NOMO-1 treated with DMSO at 0.1 percent for 48 hours (cell line): ENCODE measurements around the gene TNC.
"Not testable (repeated sequence)": the region's sequence is repeated elsewhere in the genome, so short reads cannot be mapped to it uniquely, and the experiment has no call there.

ENCODE experiments used
- DNase-seq: peaks from one replicate; lab custom pipeline; 2025; ENCODE audit not compliant: unreplicated experiment; lab: John Stamatoyannopoulos, UW

The TNC gene

GRCh38 chr9:115135821-115136778, 18.1 kb upstream of the TNC start:
- DNase-seq, result no peak

- DNase-seq, result no peak
Observed at GRCh38 chr9:115134941-115135340, 17.0 kb upstream of the TNC start.

DNA sequence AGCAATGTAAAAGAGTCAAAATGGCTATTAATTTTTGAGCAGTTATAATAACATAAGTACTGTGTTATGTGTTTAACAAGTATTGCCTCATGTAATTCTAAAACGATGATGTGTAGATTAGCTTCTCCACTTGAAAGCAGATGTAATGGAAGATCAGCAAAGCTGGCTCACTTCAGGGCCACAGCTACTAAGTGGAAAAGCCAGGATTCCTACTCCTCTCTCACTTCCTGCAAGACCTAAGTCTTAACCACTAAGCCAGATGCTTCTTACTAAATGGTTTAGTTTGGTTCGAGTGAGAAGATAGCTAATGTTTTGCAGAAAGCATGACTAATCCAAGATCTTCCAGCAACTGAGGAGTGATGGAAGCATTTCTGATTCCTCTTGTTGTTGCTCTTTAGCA, 15.7 kb upstream of the TNC start:
- DNase-seq, result no peak

DNA sequence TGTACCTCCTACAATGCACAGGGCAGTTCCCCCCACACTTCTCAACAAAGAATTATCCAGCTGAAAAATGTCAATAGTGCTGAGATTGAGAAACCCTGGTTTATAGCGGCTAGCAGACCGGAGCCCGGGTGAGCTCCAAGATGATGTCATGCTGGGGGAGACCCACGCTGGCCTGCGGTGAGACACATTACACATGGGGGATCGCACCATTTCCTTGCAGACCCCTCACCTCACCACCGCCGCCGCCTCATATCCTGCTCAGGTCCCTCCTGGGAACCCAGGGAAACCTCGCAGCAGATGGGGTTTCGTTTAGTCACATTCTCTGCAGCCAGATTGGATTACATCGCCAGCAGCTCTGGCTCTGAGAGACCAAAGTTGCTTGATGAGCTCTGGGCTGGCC, 14.7 kb upstream of the TNC start:
- no peak for DNase-seq

DNA sequence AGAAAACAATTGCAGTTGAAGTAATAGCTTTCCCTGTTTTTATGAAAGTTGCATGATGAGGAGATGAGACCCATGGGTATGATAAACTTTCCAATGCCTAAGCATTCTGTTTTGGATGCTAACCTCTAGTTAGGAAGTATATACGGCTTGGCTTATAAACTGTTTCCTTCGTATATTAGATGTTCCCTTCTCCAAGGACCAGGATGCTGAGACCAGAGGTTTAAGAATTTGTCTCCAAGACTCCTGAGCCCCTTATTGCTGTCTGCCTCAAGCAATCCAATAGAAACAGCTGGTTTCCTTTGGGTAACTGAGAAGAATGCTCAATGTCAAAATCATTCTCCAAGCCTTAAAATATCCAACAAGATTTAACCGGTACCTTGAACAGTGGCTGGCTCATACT, 12.2 kb upstream of the TNC start:
- no peak for DNase-seq

DNA sequence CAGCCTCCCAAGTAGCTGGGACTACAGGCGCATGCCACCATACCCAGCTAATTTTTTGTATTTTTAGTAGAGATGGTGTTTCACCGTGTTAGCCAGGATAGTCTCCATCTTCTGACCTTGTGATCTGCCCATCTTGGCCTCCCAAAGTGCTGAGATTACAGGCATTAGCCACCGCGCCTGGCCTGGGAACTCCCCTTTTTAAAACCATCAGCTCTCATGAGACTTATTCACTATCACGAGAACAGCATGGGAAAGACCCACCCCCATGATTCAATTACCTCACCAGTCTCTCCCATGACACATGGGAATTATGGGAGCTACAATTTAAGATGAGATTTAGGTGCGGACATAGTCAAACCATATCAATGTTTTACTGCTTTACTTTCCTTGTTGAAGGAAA, 10.8 kb upstream of the TNC start:
- not testable (repeated sequence) for DNase-seq

- no peak for DNase-seq
Observed at GRCh38 chr9:115127191-115127817, 9.3 kb upstream of the TNC start.

GRCh38 chr9:115126404-115126803, 8.4 kb upstream of the TNC start:
- no peak for DNase-seq

- no peak for DNase-seq
Observed at GRCh38 chr9:115122937-115123336, 5.0 kb upstream of the TNC start.

DNA sequence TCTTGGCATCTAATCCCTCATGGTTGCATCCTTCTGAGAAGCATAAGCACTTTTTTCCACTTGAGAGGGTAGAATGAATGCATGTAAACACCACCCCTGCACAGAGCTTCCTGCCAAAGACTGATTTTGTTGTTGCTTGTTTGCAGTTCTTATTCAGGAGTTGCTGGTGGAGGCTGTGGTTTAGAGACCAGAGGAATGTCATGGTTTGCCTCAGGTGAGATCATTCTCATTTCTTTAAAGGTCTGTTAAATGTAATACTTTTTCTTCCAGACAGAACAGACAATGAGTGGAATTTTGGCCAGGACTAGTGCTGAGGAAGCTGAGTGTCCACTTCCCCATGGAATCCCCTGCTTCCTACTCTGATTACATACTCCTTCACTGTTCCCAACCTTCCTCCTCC, 3.2 kb upstream of the TNC start:
- no peak for DNase-seq

GRCh38 chr9:115118879-115119218, 892 bp upstream of the TNC start:
- no peak for DNase-seq

DNA sequence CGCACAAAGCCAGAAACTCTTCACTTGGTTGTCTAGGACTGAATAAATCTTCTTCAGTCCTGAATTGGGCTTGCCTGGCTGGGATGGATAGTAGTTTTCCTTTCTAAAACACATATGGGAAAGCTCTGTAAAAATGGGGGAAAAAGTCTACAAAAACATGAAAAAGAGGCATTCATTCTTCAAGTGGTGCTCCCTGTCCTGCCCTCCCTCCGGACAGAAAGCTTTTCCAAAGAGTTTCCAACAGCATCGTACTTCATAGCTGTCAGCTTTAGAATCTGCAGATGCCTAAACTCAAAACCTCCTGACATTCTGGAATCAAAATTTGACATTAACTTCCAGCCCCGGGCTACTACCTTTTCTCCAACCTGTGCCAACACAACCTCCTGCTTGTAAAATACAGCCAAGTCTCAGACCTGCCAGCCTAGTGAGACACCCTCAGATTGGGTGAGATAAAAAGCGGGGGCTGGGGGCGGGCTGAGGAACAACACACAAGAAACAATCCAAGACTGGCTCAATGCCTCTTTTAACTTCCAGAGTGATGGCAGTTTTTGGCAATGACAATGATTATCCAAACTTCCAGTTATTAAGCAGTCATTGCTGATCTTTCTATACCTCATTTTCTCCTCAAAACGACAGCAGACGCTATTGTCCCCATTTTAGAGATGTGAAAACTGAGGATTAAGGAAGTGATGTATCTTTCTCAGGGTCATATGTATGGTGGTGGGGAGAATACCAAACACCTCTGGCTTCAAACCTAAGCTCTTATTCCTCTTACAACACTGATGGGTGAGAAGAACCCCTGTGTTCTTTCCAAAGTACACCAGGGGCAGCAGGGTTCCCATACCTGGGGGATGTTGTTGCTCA, 1.3 kb downstream of the TNC start:
- no peak for DNase-seq

DNA sequence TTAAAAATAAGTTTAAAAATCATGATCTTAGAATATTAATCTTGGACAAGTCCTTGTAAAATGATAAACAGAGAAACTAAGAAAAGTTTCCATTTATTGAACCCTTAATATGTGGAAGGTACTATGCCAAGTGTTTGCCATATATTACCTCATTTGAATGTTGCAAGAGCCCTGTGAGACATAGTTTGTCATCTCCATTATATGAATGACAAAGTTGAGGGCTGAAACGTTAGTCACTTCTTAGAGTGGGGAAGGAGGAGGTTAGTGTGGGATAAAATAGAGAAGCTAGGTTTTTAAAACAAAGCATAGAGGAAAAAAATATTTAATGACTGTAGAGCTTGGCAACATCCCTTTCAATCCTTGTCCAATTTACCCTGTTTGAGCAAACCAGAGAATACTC, 2.0 kb downstream of the TNC start:
- DNase-seq, result peak; percentile 3

GRCh38 chr9:115115117-115115880, 2.7 kb downstream of the TNC start:
- no peak for DNase-seq

- no peak for DNase-seq
Observed at GRCh38 chr9:115114546-115114945, 3.4 kb downstream of the TNC start.

GRCh38 chr9:115114084-115114483, 3.9 kb downstream of the TNC start:
- DNase-seq, result no peak

DNA sequence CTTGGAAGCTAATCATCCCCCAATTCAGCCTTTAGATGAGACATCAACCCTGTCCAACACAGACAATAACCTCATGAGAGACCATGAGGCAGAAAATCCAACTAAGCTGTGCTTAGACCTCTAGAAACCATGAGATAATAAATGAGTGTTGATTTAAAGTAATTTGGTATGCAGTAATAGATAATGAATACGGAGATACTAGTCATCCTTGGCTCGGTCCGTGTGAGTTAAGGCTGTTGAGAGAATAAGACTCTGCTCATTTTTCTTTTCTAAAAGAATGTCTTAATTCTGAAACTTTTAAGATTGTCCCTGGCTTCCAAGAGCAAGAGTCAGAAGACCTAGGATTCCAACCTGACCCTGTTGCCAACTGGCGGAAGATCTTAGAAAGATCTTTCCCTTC, 6.1 kb downstream of the TNC start:
- no peak for DNase-seq

- DNase-seq, result no peak
Observed at GRCh38 chr9:115109486-115109885, 8.5 kb downstream of the TNC start.

DNA sequence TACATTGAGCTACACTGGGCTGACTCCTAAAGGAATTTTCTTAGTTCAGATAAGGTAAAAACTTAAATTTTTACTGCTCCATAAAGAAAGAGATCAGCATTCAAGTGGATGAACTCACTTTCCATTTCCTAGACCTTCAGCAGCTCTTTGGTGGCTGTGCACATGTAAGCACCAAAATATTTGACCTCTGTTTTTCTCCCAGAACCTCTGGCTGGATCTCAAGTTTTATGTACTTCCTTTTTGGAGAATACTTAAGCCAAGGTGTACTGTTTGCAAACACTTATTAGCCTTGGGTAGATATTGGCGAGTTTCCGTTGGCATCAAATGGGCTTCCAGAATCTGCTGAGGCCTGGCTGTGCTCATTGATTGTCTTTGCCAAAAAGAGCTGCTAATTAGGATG, 10.3 kb downstream of the TNC start:
- DNase-seq, result no peak

DNA sequence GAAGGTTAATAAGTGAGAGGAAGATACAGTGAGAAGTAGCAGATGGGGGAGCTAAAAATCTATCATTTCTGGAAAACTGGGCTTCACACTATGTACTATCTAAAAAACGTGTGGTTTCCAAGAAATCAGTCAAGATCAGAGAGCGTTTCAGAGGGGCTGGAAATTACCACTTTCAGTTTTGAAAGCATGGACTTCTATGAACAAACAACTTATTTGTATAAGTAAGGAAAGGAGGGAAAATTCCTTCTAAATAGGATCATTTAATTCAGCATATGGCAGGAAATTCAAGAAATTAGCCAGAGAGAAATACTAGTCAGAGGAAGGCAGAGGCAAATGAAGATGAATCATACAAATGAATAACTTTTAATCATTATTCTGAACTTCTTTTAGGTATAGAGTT, 11.3 kb downstream of the TNC start:
- DNase-seq, result no peak

- no peak for DNase-seq
Observed at GRCh38 chr9:115106001-115106400, 12.0 kb downstream of the TNC start.
